ENCODE measurements around the gene MYO7B. TPM values are rescaled to one million over a fixed set of nuclear protein-coding genes. Genes with fewer than 3 reads are reported as not detected.
"Not testable (repeated sequence)": the region's sequence is repeated elsewhere in the genome, so short reads cannot be mapped to it uniquely, and the experiment has no call there.

The MYO7B gene
- total RNA-seq, 1 donor from 2014 or later = 5.2 TPM

GRCh38 chr2:127523269-127523939 is 12.1 kb upstream of the MYO7B start:
- ATAC-seq (no peak), DNase-seq (no peak)
- TF ChIP-seq, protein P1, sequence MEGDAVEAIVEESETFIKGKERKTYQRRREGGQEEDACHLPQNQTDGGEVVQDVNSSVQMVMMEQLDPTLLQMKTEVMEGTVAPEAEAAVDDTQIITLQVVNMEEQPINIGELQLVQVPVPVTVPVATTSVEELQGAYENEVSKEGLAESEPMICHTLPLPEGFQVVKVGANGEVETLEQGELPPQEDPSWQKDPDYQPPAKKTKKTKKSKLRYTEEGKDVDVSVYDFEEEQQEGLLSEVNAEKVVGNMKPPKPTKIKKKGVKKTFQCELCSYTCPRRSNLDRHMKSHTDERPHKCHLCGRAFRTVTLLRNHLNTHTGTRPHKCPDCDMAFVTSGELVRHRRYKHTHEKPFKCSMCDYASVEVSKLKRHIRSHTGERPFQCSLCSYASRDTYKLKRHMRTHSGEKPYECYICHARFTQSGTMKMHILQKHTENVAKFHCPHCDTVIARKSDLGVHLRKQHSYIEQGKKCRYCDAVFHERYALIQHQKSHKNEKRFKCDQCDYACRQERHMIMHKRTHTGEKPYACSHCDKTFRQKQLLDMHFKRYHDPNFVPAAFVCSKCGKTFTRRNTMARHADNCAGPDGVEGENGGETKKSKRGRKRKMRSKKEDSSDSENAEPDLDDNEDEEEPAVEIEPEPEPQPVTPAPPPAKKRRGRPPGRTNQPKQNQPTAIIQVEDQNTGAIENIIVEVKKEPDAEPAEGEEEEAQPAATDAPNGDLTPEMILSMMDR (IDR thresholded peaks at IDR 0.05) = no peak
- intact Hi-C loops (cut with DNase I) = no loop called here
- Histone ChIP-seq H3K36me3 (peaks cover 34% of the 10 kb centered on the region), H3K9me3 (no peaks in the 10 kb centered on the region), H3K4me1 (peaks cover 22% of the 10 kb centered on the region), H3K27me3 (ENCODE audit: low read depth) (no peaks in the 10 kb centered on the region), H3K4me3 (no peak overlapping the region), H3K27ac (no peak overlapping the region)

GRCh38 chr2:127524198-127524834 is 11.2 kb upstream of the MYO7B start:
- H3K27me3 ChIP-seq (ENCODE audit: low read depth); H3K9me3 ChIP-seq; ATAC-seq; H3K27ac ChIP-seq; H3K4me3 ChIP-seq; DNase-seq; intact Hi-C loops (cut with DNase I): not testable (repeated sequence)
- peaks cover 26% of the 10 kb centered on the region for H3K36me3 ChIP-seq
- peaks cover 22% of the 10 kb centered on the region for H3K4me1 ChIP-seq

DNA sequence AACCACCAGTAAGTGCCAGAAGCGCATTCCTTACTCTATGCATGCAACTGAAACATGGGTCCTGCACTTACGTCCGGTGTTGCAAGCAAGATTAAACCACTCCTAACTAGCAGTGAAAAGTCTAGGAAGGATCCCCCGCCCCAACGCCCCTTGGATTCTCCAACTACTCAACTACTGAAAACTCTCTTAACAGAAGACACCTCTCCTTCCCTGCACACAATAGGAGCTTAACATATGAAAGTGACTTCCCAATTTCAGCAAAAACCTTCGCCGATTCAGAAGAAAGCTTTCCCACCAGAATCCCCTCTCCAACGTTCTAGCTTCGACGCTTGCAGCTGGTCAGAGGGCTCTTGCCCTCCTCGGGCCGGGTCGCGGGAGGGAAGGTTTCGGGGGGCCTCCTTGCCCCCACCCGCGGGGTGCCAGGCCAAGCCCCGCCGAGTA is 9.8 kb upstream of the MYO7B start:
- TF ChIP-seq, protein P1 (IDR thresholded peaks at IDR 0.05) = no peak
- Histone ChIP-seq H3K27ac (peak overlapping the region; percentile 96), H3K9me3 (no peaks in the 10 kb centered on the region), H3K36me3 (peaks cover 20% of the 10 kb centered on the region), H3K4me1 (peaks cover 22% of the 10 kb centered on the region), H3K27me3 (ENCODE audit: low read depth) (no peaks in the 10 kb centered on the region), H3K4me3 (peak overlapping the region; percentile 96)
- peak; percentile 27 to 31 for ATAC-seq
- DNase-seq = no peak
- intact Hi-C loops (cut with DNase I) = no loop called here

GRCh38 chr2:127526132-127527000 is 9.1 kb upstream of the MYO7B start, which contains the start of gene IWS1:
IWS1 (minus strand) TSS chr2:127526489; CDS start chr2:127526208, 281 bp downstream.
- peak within 1 kb of the TSS; percentile 96 for H3K4me3 ChIP-seq
- intact Hi-C loops (cut with DNase I) = no loop called here
- no peaks in the 10 kb centered on the region for H3K27me3 ChIP-seq (ENCODE audit: low read depth)
- H3K9me3 ChIP-seq = no peaks in the 10 kb centered on the region
- peak within 1 kb of the TSS; percentile 96 for H3K27ac ChIP-seq
- ATAC-seq (peak; percentile 97 to 98), DNase-seq (peak; percentile 97)
- H3K4me1 ChIP-seq = peaks cover 22% of the 10 kb centered on the region
- H3K36me3 ChIP-seq = peaks cover 20% of the 10 kb centered on the region
- TF ChIP-seq, protein P1 (IDR thresholded peaks at IDR 0.05) = peak; percentile 38

GRCh38 chr2:127527001-127527804 is 8.3 kb upstream of the MYO7B start:
- ATAC-seq = peak; percentile 11 to 45
- intact Hi-C loops (cut with DNase I) = no loop called here
- Histone ChIP-seq H3K4me3 (peak overlapping the region; percentile 96), H3K27me3 (ENCODE audit: low read depth) (no peaks in the 10 kb centered on the region), H3K9me3 (no peaks in the 10 kb centered on the region), H3K4me1 (peaks cover 22% of the 10 kb centered on the region), H3K36me3 (peaks cover 14% of the 10 kb centered on the region), H3K27ac (peak overlapping the region; percentile 96)
- TF ChIP-seq, protein P1 (IDR thresholded peaks at IDR 0.05) = no peak
- no peak for DNase-seq
